Measurements from ENCODE around the gene CLDN5. TPM values are rescaled to one million over a fixed set of nuclear protein-coding genes. Genes with fewer than 3 reads are reported as not detected.

Gene CLDN5
- total and polyA plus RNA-seq, 7 donors, result 3.5 to 129 (median 57.4) TPM

DNA sequence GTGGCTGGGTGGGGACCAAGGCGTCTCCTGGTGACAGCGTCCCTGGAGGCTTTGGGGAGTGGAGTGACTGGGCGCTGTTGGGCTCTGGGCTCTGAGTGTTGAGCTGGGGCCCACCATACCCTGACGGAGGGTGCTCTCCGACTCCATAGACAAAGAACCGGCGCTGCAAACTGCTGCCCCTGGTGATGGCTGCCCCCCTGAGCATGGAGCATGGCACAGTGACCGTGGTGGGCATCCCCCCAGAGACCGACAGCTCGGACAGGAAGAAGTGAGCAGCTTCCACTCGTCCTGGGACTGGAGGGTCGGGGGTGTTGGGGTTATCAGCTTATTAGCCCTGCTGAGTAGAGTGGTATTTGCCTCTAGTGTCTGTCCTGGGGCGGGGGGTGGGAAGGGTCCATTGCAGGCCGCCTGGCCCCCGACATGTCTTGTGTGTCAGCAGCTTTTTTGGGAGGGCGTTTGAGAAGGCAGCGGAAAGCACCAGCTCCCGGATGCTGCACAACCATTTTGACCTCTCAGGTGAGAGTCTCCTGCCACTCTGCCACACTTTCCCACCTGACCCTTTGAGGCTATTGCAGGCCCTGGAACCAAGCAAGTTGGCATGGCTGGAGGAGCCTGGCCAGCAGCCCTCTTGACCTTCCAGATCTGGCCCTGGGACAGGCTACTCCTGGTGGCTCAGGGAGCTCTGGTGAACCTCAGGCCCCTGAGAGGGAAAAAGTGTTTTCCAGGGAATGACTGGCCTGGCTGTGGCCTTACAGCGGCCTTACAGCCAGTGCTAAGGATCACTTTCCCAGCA, 7.6 kb downstream of the CLDN5 start:
- no peak for DNase-seq
- Histone ChIP-seq H3K27me3 (no peaks in the 10 kb centered on the region), H3K27ac (no peak overlapping the region), H3K4me1 (peaks cover 0 to 2% (median 0%) of the 10 kb centered on the region in 4 donors), H3K4me3 (no peak overlapping the region), H3K36me3 (no peaks in the 10 kb centered on the region), H3K9me3 (peaks cover 0 to 3% (median 0%) of the 10 kb centered on the region in 4 donors)
- 95 to 96% methylated on average over 19 of the region's 19 CpGs for WGBS, 2 donors
- intact Hi-C loops (cut with DNase I), result no loop called here
- TF ChIP-seq POLR2A (IDR thresholded peaks at IDR 0.05) (no peak), POLR2AphosphoS5 (IDR thresholded peaks at IDR 0.05) (no peak), EP300 (IDR thresholded peaks at IDR 0.05) (no peak)
- TF ChIP-seq, protein P1, sequence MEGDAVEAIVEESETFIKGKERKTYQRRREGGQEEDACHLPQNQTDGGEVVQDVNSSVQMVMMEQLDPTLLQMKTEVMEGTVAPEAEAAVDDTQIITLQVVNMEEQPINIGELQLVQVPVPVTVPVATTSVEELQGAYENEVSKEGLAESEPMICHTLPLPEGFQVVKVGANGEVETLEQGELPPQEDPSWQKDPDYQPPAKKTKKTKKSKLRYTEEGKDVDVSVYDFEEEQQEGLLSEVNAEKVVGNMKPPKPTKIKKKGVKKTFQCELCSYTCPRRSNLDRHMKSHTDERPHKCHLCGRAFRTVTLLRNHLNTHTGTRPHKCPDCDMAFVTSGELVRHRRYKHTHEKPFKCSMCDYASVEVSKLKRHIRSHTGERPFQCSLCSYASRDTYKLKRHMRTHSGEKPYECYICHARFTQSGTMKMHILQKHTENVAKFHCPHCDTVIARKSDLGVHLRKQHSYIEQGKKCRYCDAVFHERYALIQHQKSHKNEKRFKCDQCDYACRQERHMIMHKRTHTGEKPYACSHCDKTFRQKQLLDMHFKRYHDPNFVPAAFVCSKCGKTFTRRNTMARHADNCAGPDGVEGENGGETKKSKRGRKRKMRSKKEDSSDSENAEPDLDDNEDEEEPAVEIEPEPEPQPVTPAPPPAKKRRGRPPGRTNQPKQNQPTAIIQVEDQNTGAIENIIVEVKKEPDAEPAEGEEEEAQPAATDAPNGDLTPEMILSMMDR (IDR thresholded peaks at IDR 0.05), result no peak

DNA sequence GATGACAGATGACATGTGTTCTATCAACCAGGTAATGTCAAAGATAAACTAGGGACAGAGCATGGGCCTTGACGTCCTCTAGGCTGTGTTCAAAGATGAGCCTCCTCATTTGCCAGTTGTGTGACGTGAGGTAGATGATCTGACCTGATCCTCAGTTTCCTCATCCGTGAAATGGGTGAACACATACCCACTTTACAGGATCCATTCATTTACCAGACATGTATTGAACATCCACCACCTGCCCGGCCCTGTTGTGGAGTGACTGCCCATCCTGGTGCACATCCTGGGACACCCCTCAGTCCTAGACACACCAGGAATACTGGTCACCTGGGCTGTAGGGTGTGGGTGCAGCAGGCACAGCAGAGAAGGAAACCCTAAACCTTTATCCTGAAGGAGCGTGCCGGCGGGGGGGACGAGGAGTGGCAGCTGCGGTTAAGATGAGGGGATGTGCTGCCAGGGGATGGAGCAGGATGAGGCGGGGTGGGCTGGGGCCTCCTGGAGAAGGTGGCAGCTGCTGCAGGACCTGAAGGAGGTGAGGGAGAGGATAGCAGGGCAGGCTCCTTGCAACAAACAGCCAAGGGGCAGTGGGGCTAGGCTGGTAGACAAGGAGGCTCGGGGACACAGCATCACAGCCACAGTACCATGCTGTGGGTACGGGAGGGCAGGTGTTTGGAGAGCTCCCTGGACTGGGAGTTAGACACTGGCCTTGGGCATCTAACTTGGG, 8.4 kb downstream of the CLDN5 start:
- intact Hi-C loops (cut with DNase I), result no loop called here
- no peaks in the 10 kb centered on the region for H3K36me3 ChIP-seq

DNA sequence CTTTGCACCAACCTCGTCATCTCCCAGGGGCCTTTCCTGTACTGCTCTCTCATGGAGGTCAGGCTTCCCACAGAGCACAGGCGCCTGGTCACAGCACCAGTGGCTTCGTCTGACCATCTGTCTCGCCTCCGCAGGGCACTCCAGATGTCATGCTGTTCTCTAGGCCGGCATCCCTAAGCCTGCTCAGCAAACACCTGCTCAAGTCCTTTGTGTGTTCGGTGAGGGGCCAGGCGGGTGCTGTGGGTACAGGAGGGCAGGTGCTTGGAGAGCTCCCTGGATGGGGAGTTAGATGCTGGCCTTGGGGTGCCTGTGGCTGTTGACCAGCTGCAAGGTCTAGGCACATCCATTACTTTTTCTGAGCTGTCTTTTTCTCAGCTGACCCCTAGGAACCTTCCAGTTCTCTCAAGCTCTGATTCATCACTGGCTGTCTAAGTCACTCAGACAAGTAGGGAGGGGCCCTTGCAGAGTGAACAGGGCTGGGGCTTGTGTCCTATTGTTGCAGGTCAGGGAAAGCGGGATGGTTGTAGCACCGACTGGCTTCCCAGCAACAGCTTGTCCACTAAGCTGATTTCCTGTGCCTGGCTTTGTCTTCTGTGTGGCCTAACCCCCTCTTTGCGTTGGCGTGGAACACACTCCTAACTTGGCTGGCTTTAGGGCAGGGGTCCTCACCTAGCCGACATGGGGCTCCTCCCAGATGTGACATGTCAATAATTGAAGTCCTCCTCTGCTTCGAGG, 9.2 kb downstream of the CLDN5 start:
- H3K9me3 ChIP-seq, result peaks cover 0 to 3% (median 0%) of the 10 kb centered on the region in 4 donors
- intact Hi-C loops (cut with DNase I), result no loop called here
- no peak overlapping the region for H3K4me3 ChIP-seq
- no peak for DNase-seq
- no peaks in the 10 kb centered on the region for H3K36me3 ChIP-seq
- WGBS, 2 donors, result 92 to 95% methylated on average over 14 of the region's 14 CpGs
- TF ChIP-seq, protein P1 (IDR thresholded peaks at IDR 0.05), result no peak
- no peaks in the 10 kb centered on the region for H3K27me3 ChIP-seq
- H3K27ac ChIP-seq, result no peak overlapping the region
- H3K4me1 ChIP-seq, result peaks cover 0 to 2% (median 0%) of the 10 kb centered on the region in 4 donors

More for the DNA sequence above, 8.4 kb downstream of the CLDN5 start:
- Histone ChIP-seq H3K27me3 (no peaks in the 10 kb centered on the region), H3K9me3 (peaks cover 0 to 3% (median 0%) of the 10 kb centered on the region in 4 donors), H3K27ac (no peak overlapping the region), H3K4me3 (no peak overlapping the region), H3K4me1 (peaks cover 0 to 2% (median 0%) of the 10 kb centered on the region in 4 donors)
- no peak for DNase-seq
- TF ChIP-seq POLR2AphosphoS5 (IDR thresholded peaks at IDR 0.05) (no peak), POLR2A (IDR thresholded peaks at IDR 0.05) (no peak), EP300 (IDR thresholded peaks at IDR 0.05) (no peak)
- TF ChIP-seq, protein P1 (IDR thresholded peaks at IDR 0.05), result no peak
- 96% methylated on average over 12 of the region's 12 CpGs for WGBS, 2 donors

DNA sequence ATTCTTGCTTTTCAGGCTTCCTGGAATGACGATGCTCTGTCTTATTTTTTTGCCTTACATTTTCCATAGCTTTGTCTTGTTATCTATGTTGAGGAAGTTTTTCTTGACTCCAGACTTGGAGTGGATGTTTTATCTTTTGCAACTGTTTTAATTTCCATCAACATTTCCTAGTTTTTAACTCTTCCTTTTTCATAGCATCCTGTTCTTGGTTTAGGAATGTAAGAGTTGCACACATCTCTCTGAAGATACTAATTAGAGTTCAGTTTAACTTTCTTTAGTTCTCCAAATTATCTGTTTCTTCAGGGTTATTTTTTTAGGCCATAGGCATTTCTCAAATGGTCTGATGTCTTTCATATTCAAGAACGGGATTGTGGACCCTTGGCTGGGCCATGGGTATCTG, 10.4 kb downstream of the CLDN5 start:
- intact Hi-C loops (cut with DNase I), result no loop called here
- Histone ChIP-seq H3K4me1 (peaks cover 0 to 2% (median 0%) of the 10 kb centered on the region in 4 donors), H3K27ac (no peak overlapping the region), H3K9me3 (peaks cover 0 to 3% (median 0%) of the 10 kb centered on the region in 4 donors), H3K4me3 (no peak overlapping the region), H3K36me3 (no peaks in the 10 kb centered on the region), H3K27me3 (no peaks in the 10 kb centered on the region)
- 70 to 73% methylated on average over 2 of the region's 2 CpGs for WGBS, 2 donors
- TF ChIP-seq, protein P1 (IDR thresholded peaks at IDR 0.05), result no peak
- TF ChIP-seq EP300 (IDR thresholded peaks at IDR 0.05) (no peak), POLR2A (IDR thresholded peaks at IDR 0.05) (no peak), POLR2AphosphoS5 (IDR thresholded peaks at IDR 0.05) (no peak)
- DNase-seq, result no peak

Measured in sigmoid colon (tissue), 7 donors.